Measurements from ENCODE around the gene CELSR3. TPM values are rescaled to one million over a fixed set of nuclear protein-coding genes. Genes with fewer than 3 reads are reported as not detected.

The CELSR3 gene
- total RNA-seq, 2 experiments from 2014 or later: 4.9 to 5.0 TPM

DNA sequence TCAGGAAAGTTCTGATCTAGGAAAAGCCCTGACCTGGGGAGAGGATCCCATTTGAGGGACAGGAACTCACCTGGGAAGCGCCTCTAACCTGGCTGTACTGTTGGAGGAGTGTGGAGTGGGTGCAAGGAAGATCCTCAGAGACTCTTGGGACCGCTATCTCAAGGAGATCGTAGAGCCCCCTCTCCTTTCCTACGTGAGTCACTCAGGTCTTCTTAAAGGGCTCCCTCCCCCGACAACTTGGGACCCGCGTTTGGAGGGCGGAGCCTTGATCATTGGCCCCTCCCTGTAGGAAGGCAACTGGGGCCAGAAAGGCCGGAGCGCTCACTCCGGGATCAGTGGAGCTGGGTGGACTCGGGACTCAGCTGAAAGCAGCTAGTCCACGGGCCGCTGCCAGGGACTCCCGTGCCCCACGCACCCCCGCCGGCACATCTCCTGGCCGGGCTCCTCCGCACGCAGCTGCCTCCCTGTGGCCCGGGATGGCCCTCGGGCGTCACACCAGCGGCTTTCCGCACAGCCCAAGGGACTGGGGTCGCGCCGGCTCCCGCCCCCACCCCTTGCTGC is 27.9 kb downstream of the CELSR3 start:
- no peaks in the 10 kb centered on the region for H3K27me3 ChIP-seq (ENCODE audit: control insufficient read depth in 1 of 2, insufficient read depth in 2 of 2, low read length in 2 of 2)
- no peak overlapping the region for H3K27ac ChIP-seq (ENCODE audit: low read depth in 1 of 2, low read length in 2 of 2)
- no peaks in the 10 kb centered on the region for H3K9me3 ChIP-seq (ENCODE audit: control insufficient read depth in 1 of 2, insufficient read depth in 1 of 2, low read length in 2 of 2)
- H3K4me3 ChIP-seq (ENCODE audit: low read length): peak overlapping the region; percentile 87
- intact Hi-C loops (cut with DNase I, micrococcal nuclease): loop anchor here (1.0 to 2.0 kb wide), 3 partner anchors 22 to 50 kb away; partner anchors contain the start of genes NCKIPSD (in 1 of the 2) and UQCRC1 (in 1 of the 2)
- no peak for TF ChIP-seq CTCF (IDR thresholded peaks at IDR 0.05)
- H3K4me1 ChIP-seq (ENCODE audit: insufficient read depth, low read length): peaks cover 32% of the 10 kb centered on the region
- POLR2A ChIA-PET: interaction anchor here (0.6 to 1.7 kb wide), 12 partner anchors 10 to 387 kb away, joined by 3 to 6 read pairs (median 4); partner anchors contain the start of genes CCDC51, CELSR3, NCKIPSD and NDUFAF3
- peak overlapping the region; percentile 88 for H3K4me3 Mint-ChIP-seq
- peaks cover 9% of the 10 kb centered on the region for H3K36me3 ChIP-seq (ENCODE audit: insufficient read depth, low read length)
- peaks cover 4% of the 10 kb centered on the region for H3K36me3 Mint-ChIP-seq (ENCODE audit: low read depth)
- ATAC-seq (ENCODE audit: poor library complexity) (peak; percentile 27), DNase-seq (peak in 12 of 14 experiments; percentile 6 to 70 (median 34))
- no peaks in the 10 kb centered on the region for H3K9me3 Mint-ChIP-seq
- H3K4me1 Mint-ChIP-seq (ENCODE audit: low read depth): peaks cover 19% of the 10 kb centered on the region
- no peaks in the 10 kb centered on the region for H3K27me3 Mint-ChIP-seq
- CTCF ChIA-PET: interaction anchor here (1.0 to 2.1 kb wide), 6 partner anchors 22 to 459 kb away, joined by 3 to 10 read pairs (median 5); partner anchors contain the start of genes NCKIPSD, QRICH1 and UQCRC1
- no peak overlapping the region for H3K27ac Mint-ChIP-seq

DNA sequence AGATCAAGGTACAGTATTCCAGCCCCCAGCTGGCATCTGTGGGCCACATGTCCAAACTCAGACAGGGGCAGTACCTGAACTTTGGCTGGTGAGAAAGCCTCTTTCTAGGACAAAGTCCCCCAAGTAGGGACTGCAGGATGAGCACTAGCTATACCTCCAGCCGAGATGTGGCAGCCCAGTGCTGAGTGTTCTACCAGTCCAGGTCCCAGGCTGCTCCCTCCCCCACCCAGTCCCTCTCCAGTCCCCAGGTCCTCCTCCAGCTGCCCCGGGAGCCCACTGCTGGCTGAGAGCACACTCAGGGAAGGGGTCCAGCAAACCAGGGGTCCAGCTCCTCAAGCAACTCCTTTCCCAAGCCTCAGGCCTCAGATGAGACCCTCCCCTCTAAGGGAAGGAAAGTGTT is 28.9 kb downstream of the CELSR3 start:
- H3K27me3 ChIP-seq (ENCODE audit: control insufficient read depth in 1 of 2, insufficient read depth in 2 of 2, low read length in 2 of 2): no peaks in the 10 kb centered on the region
- Mint-ChIP-seq H3K36me3 (ENCODE audit: low read depth) (peaks cover 10% of the 10 kb centered on the region), H3K4me3 (peak overlapping the region; percentile 88), H3K9me3 (no peaks in the 10 kb centered on the region), H3K27me3 (no peaks in the 10 kb centered on the region), H3K27ac (no peak overlapping the region), H3K4me1 (ENCODE audit: low read depth) (peaks cover 19% of the 10 kb centered on the region)
- H3K27ac ChIP-seq (ENCODE audit: low read depth in 1 of 2, low read length in 2 of 2): no peak overlapping the region
- H3K4me1 ChIP-seq (ENCODE audit: insufficient read depth, low read length): peaks cover 32% of the 10 kb centered on the region
- no peak for DNase-seq
- no peak overlapping the region for H3K4me3 ChIP-seq (ENCODE audit: low read length)
- H3K36me3 ChIP-seq (ENCODE audit: insufficient read depth, low read length): peaks cover 12% of the 10 kb centered on the region
- no peaks in the 10 kb centered on the region for H3K9me3 ChIP-seq (ENCODE audit: control insufficient read depth in 1 of 2, insufficient read depth in 1 of 2, low read length in 2 of 2)
- no peak for TF ChIP-seq CTCF (IDR thresholded peaks at IDR 0.05)
- CTCF ChIA-PET: interaction anchor here (1.2 to 2.1 kb wide), 4 partner anchors 23 to 76 kb away, joined by 3 to 10 read pairs (median 6); partner anchors contain the start of genes NCKIPSD and UQCRC1
- intact Hi-C loops (cut with DNase I, micrococcal nuclease): loop anchor here in 1 of 2 experiments (2.0 kb wide), 1 partner anchor 51 kb away; the partner anchor contains the start of gene NCKIPSD
- ATAC-seq (ENCODE audit: poor library complexity): no peak
- POLR2A ChIA-PET: no interaction called here

DNA sequence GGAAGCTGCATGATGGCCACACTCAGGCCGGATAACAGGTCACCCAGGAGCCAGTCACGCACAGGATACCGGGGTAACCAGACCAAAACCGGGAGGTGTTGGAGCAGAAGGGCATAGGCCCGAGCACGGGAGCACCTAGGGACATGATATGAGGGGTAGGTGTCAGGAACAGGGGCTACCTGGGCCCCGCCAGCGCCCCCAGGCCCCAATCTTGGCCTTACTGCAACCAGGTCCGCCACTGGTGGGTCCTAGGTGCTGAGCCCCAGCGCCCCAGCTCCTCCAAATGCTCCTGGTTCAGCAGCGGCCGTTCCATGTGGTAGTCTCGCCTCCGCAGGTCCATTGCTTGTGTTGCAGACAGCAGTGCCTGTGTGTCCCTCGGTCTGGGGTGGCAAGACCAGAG is 29.4 kb downstream of the CELSR3 start:
- Histone ChIP-seq H3K27ac (ENCODE audit: low read depth in 1 of 2, low read length in 2 of 2) (no peak overlapping the region), H3K4me1 (ENCODE audit: insufficient read depth, low read length) (peaks cover 32% of the 10 kb centered on the region), H3K27me3 (ENCODE audit: control insufficient read depth in 1 of 2, insufficient read depth in 2 of 2, low read length in 2 of 2) (no peaks in the 10 kb centered on the region), H3K4me3 (ENCODE audit: low read length) (no peak overlapping the region), H3K36me3 (ENCODE audit: insufficient read depth, low read length) (peaks cover 15% of the 10 kb centered on the region), H3K9me3 (ENCODE audit: control insufficient read depth in 1 of 2, insufficient read depth in 1 of 2, low read length in 2 of 2) (no peaks in the 10 kb centered on the region)
- TF ChIP-seq CTCF (IDR thresholded peaks at IDR 0.05): no peak
- Mint-ChIP-seq H3K27me3 (no peaks in the 10 kb centered on the region), H3K27ac (no peak overlapping the region), H3K9me3 (no peaks in the 10 kb centered on the region), H3K36me3 (ENCODE audit: low read depth) (peaks cover 11% of the 10 kb centered on the region), H3K4me3 (peak overlapping the region; percentile 88), H3K4me1 (ENCODE audit: low read depth) (peaks cover 19% of the 10 kb centered on the region)
- intact Hi-C loops (cut with DNase I, micrococcal nuclease): no loop called here
- POLR2A ChIA-PET: no interaction called here
- DNase-seq (no peak), ATAC-seq (ENCODE audit: poor library complexity) (no peak)
- CTCF ChIA-PET: interaction anchor here (1.2 to 1.8 kb wide), 3 partner anchors 23 to 75 kb away, joined by 3 to 6 read pairs (median 5); partner anchors contain the start of gene NCKIPSD
